Stimulated activated CD4-positive, alpha-beta T cell treated with anti-CD3 and anti-CD28 coated beads, Interleukin-4, amount 100 ng/mL, for 24 hours (primary cell): Measurements from ENCODE around the gene PALLD.
"Not testable (repeated sequence)": the region's sequence is repeated elsewhere in the genome, so short reads cannot be mapped to it uniquely, and the experiment has no call there.

ENCODE experiments used
- DNase-seq: peaks from one replicate; pipeline ENCODE4 v3.0.0-alpha.2; 2020

Gene PALLD

DNA sequence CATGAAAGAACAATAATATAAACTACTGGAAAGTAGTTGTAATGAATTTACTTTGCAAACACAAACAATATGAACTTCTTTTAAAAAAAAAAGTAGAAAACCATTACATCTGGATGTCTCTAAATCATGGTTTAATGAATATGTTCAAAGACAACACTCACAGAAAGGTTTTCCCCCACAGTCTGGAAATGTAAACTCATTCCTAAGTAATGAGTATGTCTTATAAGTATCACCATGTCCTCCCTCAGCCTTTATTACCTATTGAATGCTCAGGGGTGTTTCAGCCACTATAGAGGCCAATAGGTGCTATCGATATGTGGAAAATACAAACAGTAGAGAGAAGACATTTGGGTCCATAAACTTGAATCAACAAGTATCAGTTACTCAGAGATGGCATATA is 186.7 kb downstream of the PALLD start:
- DNase-seq, result no peak

DNA sequence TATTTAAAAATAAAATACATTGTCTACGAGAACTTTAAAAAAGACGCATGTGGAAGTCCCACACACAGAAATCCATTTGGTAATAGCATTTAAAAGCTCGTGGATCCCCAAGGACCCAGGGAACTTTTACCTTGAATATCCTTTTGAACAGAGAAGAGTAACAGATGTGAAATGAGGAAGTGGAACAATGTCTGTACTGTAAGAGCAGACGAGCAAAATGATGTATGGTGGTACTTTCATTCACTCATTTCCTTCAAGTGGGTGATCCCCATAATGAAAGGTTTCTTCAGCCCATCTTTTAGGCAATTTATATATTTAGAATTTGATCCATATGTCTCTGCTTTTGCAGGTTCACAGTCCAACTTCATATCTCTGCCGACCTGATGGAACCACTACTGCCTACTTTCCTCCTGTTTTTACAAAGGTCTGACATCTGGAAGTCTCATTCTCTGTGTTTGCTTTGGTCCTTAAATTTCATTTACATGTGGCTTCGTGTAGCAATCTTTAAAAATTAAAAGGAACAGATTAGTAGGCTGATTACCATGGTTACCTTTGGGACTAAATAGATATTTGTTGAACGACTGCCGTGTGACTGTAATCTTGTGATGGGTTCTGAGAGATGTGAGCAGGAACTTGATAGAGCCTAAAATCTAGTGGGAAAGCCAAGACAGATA is 188.4 kb downstream of the PALLD start:
- DNase-seq, result no peak

DNA sequence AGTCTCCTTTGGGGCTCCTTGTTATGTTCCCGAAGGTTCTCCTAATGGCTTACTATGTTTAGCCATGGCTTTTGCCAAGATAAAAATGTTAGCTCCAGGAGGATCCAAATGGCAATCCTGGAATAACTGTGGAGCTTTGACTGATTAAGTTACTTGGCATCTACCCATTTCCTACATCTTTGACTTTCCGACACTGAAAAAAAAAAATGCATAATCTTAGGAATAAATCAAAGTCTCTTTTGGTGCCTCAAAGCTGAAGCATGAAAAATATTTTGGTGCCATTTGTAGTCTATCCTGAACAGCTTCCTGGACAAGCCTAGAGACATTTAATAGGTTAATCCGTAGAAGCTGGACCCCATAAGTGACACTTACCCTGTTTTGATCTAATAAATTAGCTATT is 191.7 kb downstream of the PALLD start:
- no peak for DNase-seq

DNA sequence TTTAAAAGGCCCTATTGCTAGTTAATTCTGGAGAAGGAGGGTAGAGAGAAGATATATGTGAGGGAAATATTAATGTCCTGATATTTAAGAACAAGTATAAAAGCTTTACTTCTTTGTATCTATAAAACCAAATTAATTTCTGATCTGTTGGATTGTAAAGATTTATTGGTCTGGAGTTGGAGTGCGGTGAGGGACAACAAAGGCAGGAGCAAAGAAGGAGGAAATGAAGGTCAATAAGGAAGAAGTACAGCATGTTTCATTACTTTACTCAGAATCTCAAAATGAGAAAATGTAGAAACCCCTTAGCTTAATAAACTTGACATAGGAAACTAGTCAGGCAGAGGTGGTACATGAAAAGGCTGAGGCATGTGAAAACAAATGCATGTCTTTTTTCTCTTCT is 192.9 kb downstream of the PALLD start:
- no peak for DNase-seq

DNA sequence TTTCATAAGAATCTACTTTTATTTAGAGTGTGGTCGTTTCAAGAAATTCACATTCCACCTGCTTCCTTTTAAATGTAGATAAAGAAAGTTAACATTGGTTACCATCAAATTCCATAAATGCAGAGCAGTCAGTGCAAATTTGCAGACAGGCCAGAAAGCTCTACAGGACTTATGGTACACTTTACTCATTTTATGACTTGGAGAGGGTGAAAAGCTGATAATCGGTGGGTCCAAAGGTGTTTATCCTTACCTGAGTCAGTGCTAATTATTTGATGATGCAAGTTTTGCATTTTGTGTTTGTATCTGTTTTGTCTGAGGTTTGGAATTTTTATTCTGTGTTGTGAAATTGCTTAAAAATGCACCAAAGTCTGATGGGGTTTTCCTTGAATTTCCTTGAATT is 193.3 kb downstream of the PALLD start:
- DNase-seq, result no peak

DNA sequence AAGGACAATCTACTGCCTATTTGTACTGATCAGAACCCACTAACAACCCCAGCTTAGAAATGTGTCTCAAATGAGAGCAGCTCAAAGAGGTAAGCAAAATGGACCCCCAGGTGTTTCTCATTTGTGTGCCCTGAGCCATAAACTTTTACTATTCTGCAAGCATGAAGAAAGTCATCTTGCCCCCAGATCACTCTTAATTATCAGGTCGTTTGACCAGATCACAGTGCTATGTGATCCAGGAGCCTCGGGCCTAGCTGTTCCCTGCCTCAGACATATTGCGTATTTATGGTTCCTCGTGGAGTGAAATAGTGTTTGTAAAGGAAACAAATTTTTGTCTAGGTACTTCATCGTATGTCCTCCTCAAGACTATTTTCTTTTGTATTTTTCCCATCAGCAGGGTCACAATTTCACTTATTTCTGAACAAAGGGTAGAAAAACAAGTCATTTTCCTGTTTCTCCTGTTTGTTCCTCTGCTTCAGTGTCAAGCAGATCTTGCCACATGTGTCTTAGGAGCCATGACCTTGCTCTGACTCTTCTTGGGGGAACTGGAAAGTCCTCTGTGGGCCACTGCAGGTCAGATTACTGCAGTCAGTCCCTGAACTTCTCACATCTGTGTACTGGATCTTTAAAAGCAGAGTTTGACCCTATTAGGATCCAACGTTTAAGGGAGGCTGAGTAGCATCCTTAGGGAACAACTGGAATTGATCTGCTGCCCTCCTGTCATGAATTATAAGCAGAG is 194.9 kb downstream of the PALLD start:
- no peak for DNase-seq

DNA sequence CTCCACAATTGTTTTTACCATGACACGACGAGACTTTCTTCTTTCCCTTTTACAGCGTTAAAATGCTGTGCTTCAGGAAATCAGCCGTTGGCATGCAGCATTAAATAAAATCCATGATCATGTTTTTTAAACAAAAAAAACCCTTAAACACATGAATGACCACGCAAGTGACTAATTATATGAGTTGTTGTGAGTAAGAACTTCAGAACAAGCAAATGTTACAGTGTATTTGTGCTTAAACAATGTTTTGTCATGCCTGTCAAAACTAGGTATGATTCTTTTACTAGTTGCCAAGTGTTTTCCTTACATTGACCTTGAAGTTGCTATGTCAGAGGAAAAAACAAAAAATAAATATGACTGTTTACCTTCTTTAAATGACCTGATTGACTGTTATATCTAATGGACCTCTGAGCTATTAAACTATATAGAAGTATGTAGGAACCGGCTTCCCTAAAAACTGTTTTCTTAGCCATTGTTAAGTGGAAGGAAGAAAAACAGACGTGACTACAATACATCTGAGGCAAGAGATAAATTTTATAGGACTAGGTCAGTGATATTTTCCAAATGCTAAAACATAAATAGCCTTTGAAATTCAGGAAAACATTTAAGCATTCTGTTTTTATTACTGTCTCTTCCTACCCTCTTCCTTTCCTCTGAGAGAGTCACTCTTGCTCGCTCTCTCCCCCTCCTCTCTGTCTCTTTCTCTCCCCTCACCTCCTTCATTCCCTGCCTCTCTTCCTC is 197.1 kb downstream of the PALLD start:
- no peak for DNase-seq

DNA sequence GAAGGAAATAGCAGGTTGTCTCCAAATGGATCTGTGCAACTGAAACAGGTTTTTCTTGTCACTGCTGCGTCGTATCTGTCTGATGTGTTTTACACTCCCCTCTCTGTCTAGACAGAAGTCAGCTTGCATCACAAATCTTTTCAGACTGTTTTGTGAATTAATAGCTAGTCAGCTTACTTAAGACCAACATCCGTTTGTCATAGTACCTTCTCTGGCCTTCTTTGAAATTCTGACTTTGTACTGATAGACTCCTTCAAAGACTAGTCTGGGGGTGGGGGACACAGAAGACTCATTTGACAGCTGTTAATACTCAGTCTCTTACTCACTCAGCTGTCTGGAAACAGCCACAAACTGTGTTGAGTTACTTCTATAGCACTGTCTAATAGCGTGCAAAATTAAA is 197.8 kb downstream of the PALLD start:
- DNase-seq, result no peak

DNA sequence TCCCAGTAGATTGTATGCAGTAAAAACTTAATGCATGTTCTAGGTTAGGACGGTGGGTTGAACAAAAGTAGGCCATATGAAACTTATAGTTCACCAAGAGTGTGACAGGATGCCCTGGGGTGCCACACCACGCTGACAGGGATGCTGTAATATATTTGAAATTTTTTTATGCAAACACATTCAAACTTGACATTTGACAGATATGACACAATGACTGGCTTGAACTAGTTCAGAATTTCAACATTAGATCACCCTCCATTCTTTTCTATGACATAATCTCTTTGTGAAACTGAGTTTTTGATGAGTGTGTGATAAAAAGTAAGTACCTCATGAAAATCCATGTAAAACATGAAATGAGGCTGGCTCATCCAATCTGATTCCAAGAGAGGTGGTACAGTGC is 198.4 kb downstream of the PALLD start:
- no peak for DNase-seq

DNA sequence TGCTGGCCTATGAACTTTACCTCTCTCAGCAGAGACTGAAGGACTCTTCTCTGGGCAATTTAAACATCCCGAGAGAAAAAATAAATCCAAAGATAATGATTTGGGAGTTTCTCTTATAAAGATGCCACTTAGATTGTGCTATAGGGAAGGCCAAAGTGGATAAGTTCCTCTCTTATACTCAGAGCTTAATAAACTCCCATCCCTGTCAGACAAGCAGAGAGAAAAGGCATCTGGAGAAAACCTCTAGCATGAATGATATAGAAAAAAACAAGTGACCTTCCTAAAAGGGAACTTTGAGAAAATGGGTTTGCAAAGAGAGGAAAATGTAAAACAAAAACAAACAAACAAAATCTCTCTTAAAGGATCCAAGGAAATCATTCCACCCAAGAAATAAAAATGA is 199.4 kb downstream of the PALLD start:
- DNase-seq, result no peak

DNA sequence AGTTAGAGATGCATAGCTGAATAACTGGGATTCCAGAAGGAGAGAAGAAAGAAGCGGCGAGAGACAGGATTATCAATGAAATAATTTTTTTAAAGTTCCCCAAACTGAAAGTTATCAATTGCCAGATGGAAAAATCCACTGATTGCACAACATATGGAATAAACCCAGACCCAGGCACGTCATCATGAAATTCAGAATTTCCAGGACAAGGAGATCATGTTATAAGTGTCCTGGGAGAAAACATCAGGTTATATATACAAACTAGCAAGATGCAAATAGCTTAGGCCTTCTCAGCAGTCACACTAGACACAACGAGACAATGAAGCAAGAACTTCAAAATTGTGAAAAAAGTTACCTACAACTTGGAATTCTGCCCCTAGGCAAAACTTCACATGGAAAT is 200.0 kb downstream of the PALLD start:
- DNase-seq, result no peak

DNA sequence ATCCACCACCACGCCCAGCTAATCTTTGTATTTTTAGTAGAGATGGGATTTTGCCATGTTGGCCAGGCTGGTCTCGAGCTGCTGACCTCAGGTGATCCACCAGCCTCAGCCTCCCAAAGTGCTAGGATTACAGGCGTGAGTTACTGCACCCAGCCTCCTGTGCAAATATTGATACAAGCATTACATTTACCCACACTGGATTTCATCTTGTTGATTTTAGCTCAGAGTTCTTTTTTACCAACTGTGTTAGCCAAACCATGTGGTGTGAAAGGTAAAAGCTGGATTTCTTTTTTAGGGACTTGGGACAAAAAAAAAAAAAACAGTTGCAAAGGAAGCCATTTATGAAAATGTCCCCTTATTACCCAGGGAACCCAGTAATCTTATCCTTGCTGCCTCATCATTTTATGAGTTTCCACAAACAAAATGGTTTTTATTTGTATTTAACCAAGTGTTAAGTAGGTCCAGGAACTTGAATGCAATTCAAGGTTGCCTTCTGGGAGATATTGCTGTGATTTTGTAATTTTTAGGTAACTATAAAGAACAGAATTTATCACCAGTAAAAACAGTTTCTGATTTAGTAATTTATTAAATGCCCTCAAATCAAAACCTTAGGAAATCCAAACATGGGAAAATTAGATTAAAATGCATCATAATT is 202.5 kb downstream of the PALLD start:
- DNase-seq, result no peak

DNA sequence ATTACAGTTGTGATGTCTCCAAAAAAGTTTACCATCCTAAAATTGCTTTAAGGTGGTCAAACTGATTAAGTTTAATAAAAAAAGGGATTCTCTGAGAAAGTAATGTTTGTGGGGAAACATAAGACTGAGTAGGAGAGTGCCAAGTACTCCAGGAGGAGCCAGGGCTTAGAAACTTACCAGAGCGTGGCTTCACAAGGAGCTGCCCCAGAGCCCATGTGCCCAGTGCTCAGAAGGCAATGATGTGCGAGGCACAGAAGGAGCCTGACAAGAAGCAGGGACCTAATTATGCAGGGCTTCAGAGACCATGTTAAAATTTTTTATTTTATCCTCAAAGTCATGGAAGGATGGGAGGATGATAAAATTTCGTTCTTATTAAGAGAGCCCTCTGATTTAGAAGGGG is 204.2 kb downstream of the PALLD start:
- DNase-seq, result no peak

DNA sequence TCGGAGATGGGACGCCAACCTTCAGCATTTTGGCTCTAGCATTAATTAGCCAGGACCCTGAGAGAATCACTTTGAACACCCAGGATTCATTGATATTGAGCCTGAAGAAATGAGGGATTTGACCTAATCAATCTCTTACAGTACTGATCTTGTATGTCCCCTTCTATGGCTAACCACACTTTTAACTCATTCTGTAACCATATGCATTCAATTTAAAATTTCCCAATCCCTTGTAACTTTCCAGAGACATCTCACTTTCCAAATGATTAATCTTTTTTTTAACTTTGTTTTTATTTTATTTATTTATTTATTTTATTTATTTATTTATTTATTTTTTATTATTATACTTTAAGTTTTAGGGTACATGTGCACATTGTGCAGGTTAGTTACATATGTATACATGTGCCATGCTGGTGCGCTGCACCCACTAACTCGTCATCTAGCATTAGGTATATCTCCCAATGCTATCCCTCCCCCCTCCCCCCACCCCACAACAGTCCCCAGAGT is 205.8 kb downstream of the PALLD start:
- DNase-seq, result not testable (repeated sequence)

DNA sequence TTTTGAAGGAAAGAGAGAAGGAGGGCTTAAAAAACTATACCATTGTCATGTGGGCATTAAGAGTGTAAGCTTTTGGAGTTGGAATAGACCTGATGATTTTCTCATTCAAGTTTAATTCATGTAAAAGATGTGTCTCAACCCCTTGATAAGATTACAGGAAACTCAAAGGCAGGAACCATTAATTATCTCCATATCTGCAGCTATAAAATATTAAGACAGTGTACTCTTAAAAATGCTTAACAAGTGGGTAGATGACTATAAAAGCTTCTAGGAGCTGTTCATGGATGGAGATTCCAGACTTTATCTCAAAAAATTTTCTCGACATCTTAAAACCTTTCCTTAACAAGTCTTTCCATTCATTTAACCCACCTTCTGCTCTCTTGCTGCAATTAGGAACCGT is 208.3 kb downstream of the PALLD start:
- DNase-seq, result no peak

DNA sequence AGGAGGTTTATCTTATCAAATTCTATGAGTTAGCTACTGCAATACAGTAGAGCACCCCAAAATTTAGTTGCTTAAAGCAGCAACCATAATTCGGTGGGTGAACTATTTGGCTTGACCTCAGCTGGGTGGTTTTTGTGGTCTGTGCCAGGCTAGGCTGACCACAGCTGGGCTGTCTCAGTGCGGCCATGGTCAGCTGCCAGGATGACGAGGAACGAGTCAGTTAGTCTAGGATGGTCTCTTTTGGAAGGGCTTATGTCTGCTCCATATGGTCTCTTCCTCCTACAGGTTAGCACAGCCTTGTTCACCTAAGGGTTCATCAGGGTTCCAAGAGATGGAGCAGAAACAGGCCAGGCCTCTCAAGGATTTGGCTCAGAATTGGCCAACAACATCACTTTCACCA is 210.4 kb downstream of the PALLD start:
- DNase-seq, result no peak

DNA sequence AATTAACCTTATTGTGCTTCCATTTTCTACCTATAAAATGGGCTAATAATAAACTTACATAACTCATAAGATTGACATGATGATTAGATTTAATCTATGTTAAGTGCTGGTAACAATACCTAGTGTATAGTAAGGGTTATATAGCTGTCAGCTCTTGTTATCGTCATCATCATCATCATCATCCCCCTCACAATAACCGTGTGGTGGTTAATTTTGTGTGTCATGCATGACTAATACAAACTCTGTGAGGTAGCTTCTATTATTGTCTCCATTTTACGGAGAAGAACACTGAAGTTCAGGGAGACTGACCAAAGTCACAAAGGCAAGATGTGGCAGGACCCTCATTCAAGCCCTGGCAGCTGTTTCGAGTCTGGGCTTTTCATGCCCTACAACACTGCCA is 211.3 kb downstream of the PALLD start:
- DNase-seq, result no peak

DNA sequence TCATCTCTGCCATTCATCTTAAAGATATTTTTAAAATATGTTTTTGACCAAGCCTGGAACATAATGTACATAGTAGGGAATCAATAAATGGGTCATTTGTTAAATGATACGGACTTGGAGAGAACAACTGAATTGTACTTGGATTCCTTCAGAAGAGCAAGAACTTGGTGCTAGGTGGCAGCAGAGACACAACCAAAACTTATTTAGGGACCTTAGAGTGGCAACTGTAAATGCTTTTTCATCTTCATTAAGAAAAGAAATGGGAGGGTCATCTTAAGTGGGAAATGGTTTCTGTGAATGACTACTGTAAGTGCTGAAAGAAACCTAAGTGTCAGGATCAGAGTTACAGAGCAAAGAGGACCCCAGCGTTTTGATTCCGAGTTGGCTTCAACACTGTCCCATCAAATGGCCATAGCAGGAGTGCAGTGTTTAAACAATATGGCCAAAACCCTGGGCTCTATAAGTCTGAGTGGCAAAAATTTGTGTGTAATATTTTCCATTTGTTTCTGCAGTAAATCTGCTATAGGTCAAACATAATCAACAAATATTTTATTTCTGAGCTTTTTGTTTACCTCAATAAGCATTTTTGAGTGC is 213.6 kb downstream of the PALLD start:
- no peak for DNase-seq

DNA sequence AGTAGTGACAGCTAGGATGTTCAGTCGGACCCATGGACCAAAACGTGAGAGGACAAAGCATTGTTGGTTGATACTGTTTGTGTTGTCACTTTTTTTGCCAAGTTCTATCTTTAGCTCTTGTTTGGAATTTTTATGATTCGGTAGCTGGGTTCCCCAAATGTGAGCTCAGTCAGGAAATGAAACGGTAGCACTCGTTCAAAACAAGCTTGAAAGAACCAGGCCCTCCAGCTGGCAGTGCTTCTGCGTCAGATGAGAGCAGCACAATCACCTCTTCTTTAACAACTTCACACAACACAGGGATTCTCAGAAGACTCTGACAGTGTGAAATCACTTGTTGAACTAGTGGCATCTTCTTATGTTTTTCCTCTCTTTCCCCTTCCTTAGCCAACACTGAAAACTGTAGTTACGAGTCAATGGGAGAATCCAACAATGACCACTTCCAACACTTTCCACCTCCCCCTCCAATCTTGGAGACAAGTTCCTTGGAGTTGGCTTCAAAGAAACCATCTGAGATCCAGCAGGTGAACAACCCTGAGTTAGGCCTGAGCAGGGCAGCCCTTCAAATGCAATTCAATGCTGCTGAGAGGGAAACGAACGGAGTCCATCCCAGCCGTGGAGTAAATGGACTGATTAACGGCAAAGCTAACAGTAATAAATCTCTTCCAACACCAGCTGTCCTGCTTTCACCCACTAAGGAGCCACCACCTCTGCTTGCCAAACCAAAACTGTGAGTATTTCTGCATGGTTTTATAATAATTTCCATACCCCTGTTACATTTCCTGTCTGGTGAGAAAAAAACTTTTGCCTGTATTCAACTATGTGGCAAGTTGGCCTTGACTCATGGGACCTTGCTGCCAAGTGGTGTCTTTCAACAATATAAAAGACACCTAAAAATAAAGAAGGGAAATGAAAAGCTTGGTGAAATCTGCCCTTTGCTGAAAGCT is 214.6 kb downstream of the PALLD start:
- no peak for DNase-seq

DNA sequence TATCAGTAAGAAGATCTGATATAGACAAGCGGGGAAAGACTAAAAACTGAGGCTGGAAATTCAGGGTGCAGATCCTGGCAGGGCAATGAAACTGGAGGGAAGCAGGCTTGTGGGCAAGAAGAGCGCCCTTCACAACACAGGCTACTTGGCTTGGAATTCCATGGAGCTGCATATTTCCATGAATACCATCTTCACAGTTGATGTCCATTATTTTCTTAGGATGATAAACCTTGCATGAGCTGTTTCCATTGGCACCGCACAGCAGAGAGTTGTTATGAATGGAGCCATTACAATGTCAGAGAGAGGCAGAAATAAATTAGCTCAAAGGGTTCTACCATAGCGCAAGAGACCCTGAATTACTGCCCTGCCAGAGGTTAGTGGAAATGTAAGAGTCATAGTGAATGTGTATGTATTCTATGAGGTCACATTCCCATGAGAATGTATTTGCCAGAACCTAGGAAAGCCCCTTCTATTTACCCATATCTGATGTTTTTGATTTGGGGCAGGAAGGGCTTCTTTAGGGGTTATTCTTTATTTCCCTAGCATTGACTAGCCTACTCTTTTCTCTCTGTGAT is 215.6 kb downstream of the PALLD start:
- no peak for DNase-seq

DNA sequence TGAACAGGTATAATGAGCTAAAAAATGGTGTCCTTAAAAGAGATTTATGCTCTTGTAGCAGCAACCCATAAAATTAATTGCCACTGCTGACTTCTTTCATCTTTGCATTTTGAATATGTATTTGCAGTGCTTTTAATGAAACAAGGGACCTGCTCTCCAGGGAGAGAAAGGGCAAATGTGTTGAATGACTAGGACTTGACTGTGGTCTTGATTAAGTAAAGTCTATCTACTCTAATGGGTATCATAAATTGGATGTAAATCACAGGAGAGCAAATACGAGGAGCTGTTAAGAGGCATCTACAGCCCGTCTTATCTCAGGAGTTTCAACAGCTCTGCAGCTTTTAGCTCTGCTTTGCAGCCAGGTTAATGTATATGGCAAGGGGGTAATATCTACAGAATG is 216.4 kb downstream of the PALLD start:
- DNase-seq, result no peak
